Thyroid gland (tissue), 4 donors: ENCODE results near the gene ZC3H7A.

Experiments
- POLR2A ChIP-seq, 2 donors: fragments of 450-650 bp; IDR thresholded peaks; one replicate each; pipeline ENCODE4 v1.6.1; 2017; ENCODE audit warnings: antibody characterized with exemption in 2 of 2, mild to moderate bottlenecking in 2 of 2, moderate library complexity in 1 of 2
- TF ChIP-seq, protein P1 (sequence below), 6 experiments: fragments of 200-600 bp in 3 of 6; fragments of 450-650 bp in 3 of 6; sonication (generic) in 3 of 6; IDR thresholded peaks; one replicate each; pipeline ENCODE4 v1.5.1; 2016 to 2019; ENCODE audit warnings: antibody characterized with exemption in 6 of 6, mild to moderate bottlenecking in 2 of 6, inconsistent platforms in 1 of 6, moderate library complexity in 1 of 6

DNA sequence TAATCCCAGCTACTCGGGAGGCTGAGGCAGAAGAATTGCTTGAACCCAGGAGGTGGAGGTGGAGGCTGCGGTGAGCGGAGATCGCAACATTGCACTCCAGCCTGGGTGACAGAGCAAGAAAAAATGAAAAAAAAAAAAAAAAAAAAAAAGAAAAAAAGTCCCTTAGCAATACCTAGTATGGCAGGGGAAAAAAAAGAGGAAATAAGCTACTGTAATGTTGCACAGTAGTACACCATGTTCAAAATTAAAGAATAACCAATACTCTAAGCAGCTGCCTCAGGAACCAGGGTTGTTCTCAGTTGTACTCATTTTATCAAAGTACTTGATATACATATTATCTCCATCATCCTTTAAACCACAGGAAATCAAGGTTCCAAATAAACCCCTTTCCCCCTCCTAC lies 37.1 kb downstream of the ZC3H7A start:
- TF ChIP-seq, protein P1, sequence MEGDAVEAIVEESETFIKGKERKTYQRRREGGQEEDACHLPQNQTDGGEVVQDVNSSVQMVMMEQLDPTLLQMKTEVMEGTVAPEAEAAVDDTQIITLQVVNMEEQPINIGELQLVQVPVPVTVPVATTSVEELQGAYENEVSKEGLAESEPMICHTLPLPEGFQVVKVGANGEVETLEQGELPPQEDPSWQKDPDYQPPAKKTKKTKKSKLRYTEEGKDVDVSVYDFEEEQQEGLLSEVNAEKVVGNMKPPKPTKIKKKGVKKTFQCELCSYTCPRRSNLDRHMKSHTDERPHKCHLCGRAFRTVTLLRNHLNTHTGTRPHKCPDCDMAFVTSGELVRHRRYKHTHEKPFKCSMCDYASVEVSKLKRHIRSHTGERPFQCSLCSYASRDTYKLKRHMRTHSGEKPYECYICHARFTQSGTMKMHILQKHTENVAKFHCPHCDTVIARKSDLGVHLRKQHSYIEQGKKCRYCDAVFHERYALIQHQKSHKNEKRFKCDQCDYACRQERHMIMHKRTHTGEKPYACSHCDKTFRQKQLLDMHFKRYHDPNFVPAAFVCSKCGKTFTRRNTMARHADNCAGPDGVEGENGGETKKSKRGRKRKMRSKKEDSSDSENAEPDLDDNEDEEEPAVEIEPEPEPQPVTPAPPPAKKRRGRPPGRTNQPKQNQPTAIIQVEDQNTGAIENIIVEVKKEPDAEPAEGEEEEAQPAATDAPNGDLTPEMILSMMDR (IDR thresholded peaks at IDR 0.05) = no peak
- no peak for TF ChIP-seq POLR2A (IDR thresholded peaks at IDR 0.05)
